Esophagus (tissue), 2 donors: ENCODE results near the gene FCGR2B. TPM values are rescaled to one million over a fixed set of nuclear protein-coding genes. Genes with fewer than 3 reads are reported as not detected.
"Not testable (repeated sequence)": the region's sequence is repeated elsewhere in the genome, so short reads cannot be mapped to it uniquely, and the experiment has no call there.

Experiments used
- H3K27ac ChIP-seq, 2 donors: one replicate each; pipeline ENCODE4 v1.5.1; 2013; ENCODE audit warnings: low read depth in 2 of 2, mild to moderate bottlenecking in 2 of 2, inconsistent platforms in 1 of 2, low read length in 1 of 2, moderate library complexity in 1 of 2
- H3K27me3 ChIP-seq, 2 donors: one replicate each; pipeline ENCODE4 v1.6.1; 2013; ENCODE audit warnings: low read length in 2 of 2, control low read depth in 1 of 2, mild to moderate bottlenecking in 1 of 2; ENCODE audit not compliant: insufficient read depth in 2 of 2, control insufficient read depth in 1 of 2
- H3K36me3 ChIP-seq, 2 donors: one replicate each; pipeline ENCODE4 v1.6.1; 2013; ENCODE audit warnings: low read length in 1 of 2; ENCODE audit not compliant: control insufficient read depth in 2 of 2, insufficient read depth in 2 of 2
- H3K4me1 ChIP-seq, 2 donors: one replicate each; pipeline ENCODE4 v1.6.1; 2013; ENCODE audit warnings: low read length in 1 of 2; ENCODE audit not compliant: control insufficient read depth in 2 of 2, insufficient read depth in 2 of 2
- H3K4me3 ChIP-seq, 2 donors: one replicate each; pipeline ENCODE4 v1.5.1; 2013; ENCODE audit warnings: low read length in 2 of 2, mild to moderate bottlenecking in 2 of 2, low read depth in 1 of 2, moderate library complexity in 1 of 2
- H3K9me3 ChIP-seq, 2 donors: one replicate each; pipeline ENCODE4 v1.6.1; 2013; ENCODE audit warnings: mild to moderate bottlenecking in 2 of 2, low read depth in 1 of 2, low read length in 1 of 2, moderate library complexity in 1 of 2; ENCODE audit not compliant: control insufficient read depth in 2 of 2, insufficient read depth in 1 of 2
- WGBS, 2 donors: extraction: QIAGEN DNeasy Blood & Tissue Kit; methylation state at CpG; one replicate each; pipeline ENCODE4 v1.1.7; 2013; 5-methylcytosine and 5-hydroxymethylcytosine counted together
- polyA plus RNA-seq, 2 donors: library from polyadenylated mRNA; stranded (reverse); fragments of 200-250 nt; gene quantifications; one replicate each; pipeline ENCODE4 v1.2.3, GENCODE V29; 2013
- donor health status: healthy with polysubstance abuse.
- donor health status: Bipolar disorder and iron deficiency.

Gene FCGR2B
- polyA plus RNA-seq, 2 donors = 1.6 to 2.7 TPM

- 77 to 85% methylated on average over 7 of the region's 7 CpGs for WGBS, 2 donors
- H3K27ac ChIP-seq = not testable (repeated sequence)
These were observed 10.5 kb downstream of the FCGR2B start for GRCh38 chr1:161673437-161673836.

GRCh38 chr1:161674447-161674846 is 11.5 kb downstream of the FCGR2B start:
- not testable (repeated sequence) for H3K27ac ChIP-seq
- 40 to 52% methylated on average over 2 of the region's 3 CpGs for WGBS, 2 donors

More at GRCh38 chr1:161673437-161673836, 10.5 kb downstream of the FCGR2B start:
- not testable (repeated sequence) for H3K36me3 ChIP-seq, H3K4me3 ChIP-seq, H3K4me1 ChIP-seq, H3K9me3 ChIP-seq, H3K27me3 ChIP-seq

GRCh38 chr1:161674908-161675307 is 12.0 kb downstream of the FCGR2B start:
- WGBS, 2 donors = 81 to 90% methylated on average over 3 of the region's 3 CpGs

More at GRCh38 chr1:161674447-161674846, 11.5 kb downstream of the FCGR2B start:
- not testable (repeated sequence) for H3K9me3 ChIP-seq, H3K4me1 ChIP-seq, H3K4me3 ChIP-seq, H3K36me3 ChIP-seq, H3K27me3 ChIP-seq

GRCh38 chr1:161676441-161676840 is 13.5 kb downstream of the FCGR2B start:
- no peaks in the 10 kb centered on the region for H3K27me3 ChIP-seq
- no peaks in the 10 kb centered on the region for H3K9me3 ChIP-seq
- no peaks in the 10 kb centered on the region for H3K4me1 ChIP-seq
- no peaks in the 10 kb centered on the region for H3K36me3 ChIP-seq
- 93 to 94% methylated on average over 2 of the region's 2 CpGs for WGBS, 2 donors
- no peak overlapping the region for H3K4me3 ChIP-seq
- H3K27ac ChIP-seq = no peak overlapping the region

More at GRCh38 chr1:161674908-161675307, 12.0 kb downstream of the FCGR2B start:
- H3K4me1 ChIP-seq, H3K27me3 ChIP-seq, H3K36me3 ChIP-seq, H3K9me3 ChIP-seq, H3K4me3 ChIP-seq, H3K27ac ChIP-seq: not testable (repeated sequence)

- 67 to 71% methylated on average over 5 of the region's 5 CpGs for WGBS, 2 donors
- no peak overlapping the region for H3K4me3 ChIP-seq
- no peak overlapping the region for H3K27ac ChIP-seq
- no peaks in the 10 kb centered on the region for H3K27me3 ChIP-seq
- H3K4me1 ChIP-seq = no peaks in the 10 kb centered on the region
- H3K9me3 ChIP-seq = no peaks in the 10 kb centered on the region
- H3K36me3 ChIP-seq = no peaks in the 10 kb centered on the region
These were observed 14.2 kb downstream of the FCGR2B start for GRCh38 chr1:161676958-161677689.

- 88 to 96% methylated on average over 3 of the region's 3 CpGs for WGBS, 2 donors
- no peaks in the 10 kb centered on the region for H3K27me3 ChIP-seq
- H3K36me3 ChIP-seq = no peaks in the 10 kb centered on the region
- no peak overlapping the region for H3K4me3 ChIP-seq
- no peaks in the 10 kb centered on the region for H3K9me3 ChIP-seq
- no peak overlapping the region for H3K27ac ChIP-seq
- no peaks in the 10 kb centered on the region for H3K4me1 ChIP-seq
These were observed 15.6 kb downstream of the FCGR2B start for GRCh38 chr1:161678500-161678899.

- no peak overlapping the region for H3K4me3 ChIP-seq
- H3K27ac ChIP-seq = no peak overlapping the region
- H3K4me1 ChIP-seq = no peaks in the 10 kb centered on the region
- 71 to 73% methylated on average over 3 of the region's 3 CpGs for WGBS, 2 donors
- H3K27me3 ChIP-seq = no peaks in the 10 kb centered on the region
- H3K36me3 ChIP-seq = no peaks in the 10 kb centered on the region
- H3K9me3 ChIP-seq = no peaks in the 10 kb centered on the region
These were observed 18.9 kb downstream of the FCGR2B start for GRCh38 chr1:161681879-161682278.

GRCh38 chr1:161688946-161689345 is 26.0 kb downstream of the FCGR2B start:
- Histone ChIP-seq H3K4me3 (no peak overlapping the region), H3K4me1 (no peaks in the 10 kb centered on the region), H3K27me3 (no peaks in the 10 kb centered on the region), H3K27ac (no peak overlapping the region), H3K9me3 (no peaks in the 10 kb centered on the region), H3K36me3 (no peaks in the 10 kb centered on the region)
- 76 to 81% methylated on average over 3 of the region's 3 CpGs for WGBS, 2 donors

- H3K27ac ChIP-seq = no peak overlapping the region
- H3K4me3 ChIP-seq = no peak overlapping the region
- no peaks in the 10 kb centered on the region for H3K9me3 ChIP-seq
- 43% methylated on average over 3 of the region's 3 CpGs for WGBS, 2 donors
- no peaks in the 10 kb centered on the region for H3K27me3 ChIP-seq
- no peaks in the 10 kb centered on the region for H3K4me1 ChIP-seq
- no peaks in the 10 kb centered on the region for H3K36me3 ChIP-seq
These were observed 28.9 kb downstream of the FCGR2B start for GRCh38 chr1:161691846-161692245.

GRCh38 chr1:161693020-161693712 is 30.2 kb downstream of the FCGR2B start:
- WGBS, 2 donors = 90% methylated on average over 14 of the region's 14 CpGs
- not testable (repeated sequence) for H3K4me3 ChIP-seq, H3K27me3 ChIP-seq

More at GRCh38 chr1:161693020-161693712, 30.2 kb downstream of the FCGR2B start:
- not testable (repeated sequence) for H3K4me1 ChIP-seq, H3K36me3 ChIP-seq, H3K27ac ChIP-seq, H3K9me3 ChIP-seq
